GOT3 (cell line): ENCODE results near the gene CCRL2.
"Not testable (repeated sequence)": the region's sequence is repeated elsewhere in the genome, so short reads cannot be mapped to it uniquely, and the experiment has no call there.

ENCODE experiments used
- DNase-seq: peaks from one replicate; lab custom pipeline; 2025; ENCODE audit warnings: mixed read lengths; lab: John Stamatoyannopoulos, UW

The CCRL2 gene

GRCh38 chr3:46380471-46381221 is 26.4 kb upstream of the CCRL2 start:
- DNase-seq = no peak

DNA sequence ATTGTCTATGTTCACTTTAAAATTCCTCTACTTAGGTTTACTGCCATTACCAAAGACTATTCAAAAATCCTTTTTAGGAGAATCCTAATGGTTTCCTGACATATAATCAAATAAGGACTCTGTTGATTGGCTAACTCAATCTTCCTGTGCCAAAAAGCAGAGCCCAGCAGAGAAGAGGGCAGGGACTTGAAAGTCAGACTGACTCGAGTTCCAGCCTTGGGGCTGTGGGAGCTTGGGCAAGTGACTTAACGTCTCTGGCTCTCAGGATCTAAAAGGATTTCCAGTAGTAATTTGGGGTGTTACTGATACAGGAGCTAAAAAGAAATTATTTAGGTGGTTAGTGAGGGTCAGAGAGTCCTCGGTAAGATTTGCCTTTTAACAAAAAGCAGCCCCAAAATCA is 25.4 kb upstream of the CCRL2 start:
- no peak for DNase-seq

GRCh38 chr3:46383211-46383950 is 23.7 kb upstream of the CCRL2 start:
- no peak for DNase-seq

DNA sequence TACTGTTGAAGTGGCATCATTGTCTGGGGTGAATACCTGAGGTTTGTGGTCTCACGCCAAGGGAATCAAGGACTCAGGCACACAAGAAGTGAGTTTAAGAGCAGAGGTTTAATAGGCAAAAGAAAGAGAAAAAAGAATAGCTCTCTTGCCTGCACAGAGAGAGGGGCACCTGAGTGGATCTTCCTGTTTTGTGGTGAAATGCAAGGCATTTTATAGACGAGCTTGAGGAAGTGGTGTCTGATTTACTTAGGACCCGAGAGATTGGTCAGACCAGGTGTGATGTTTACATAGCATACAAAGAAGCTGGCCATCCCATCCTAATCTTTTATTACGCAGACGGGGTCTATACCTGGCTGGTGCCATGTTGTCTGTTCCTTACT is 23.1 kb upstream of the CCRL2 start:
- no peak for DNase-seq

- DNase-seq = no peak
Measured at GRCh38 chr3:46386205-46386604, 20.9 kb upstream of the CCRL2 start.

- not testable (repeated sequence) for DNase-seq
Measured at GRCh38 chr3:46388847-46389246, 18.2 kb upstream of the CCRL2 start.

DNA sequence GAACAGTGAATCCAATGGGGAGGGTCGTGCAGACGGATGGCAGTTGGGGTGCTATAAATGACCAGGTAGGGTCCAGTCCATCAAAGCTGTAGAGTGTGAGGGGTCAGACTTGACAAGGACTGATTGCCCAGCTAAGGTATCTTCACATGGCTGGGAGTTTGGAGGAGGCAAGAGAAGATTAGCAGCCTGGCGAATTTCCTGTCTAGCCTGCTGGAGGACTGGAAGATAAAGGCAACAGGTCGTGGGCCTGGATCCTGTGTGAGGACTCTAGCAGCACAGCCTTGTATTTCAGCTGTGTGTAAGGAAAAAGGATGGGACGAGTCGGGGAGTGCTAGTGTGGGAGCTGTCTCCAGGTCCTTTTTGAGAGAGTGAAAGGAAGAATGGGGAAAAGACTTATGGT is 17.8 kb upstream of the CCRL2 start:
- DNase-seq = no peak

GRCh38 chr3:46391526-46391925 is 15.5 kb upstream of the CCRL2 start:
- not testable (repeated sequence) for DNase-seq

DNA sequence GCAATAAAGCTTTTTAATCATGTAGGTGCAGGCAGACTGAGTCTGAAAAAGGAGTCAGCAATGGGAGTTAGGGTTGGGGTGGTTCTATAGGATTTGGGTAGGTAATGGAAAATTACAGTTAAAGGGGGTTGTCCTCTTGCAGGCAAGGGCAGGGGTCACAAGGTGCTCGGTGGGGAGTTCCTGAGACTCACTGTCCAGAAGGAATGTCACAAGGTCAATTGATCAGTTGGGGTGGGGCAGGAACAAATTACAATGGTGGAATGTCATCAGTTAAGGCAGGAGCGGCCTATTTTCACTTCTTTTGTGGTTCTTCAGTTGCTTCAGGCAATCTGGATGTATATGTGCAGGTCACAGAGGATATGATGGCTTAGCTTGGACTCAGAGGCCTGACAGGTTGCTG is 14.0 kb upstream of the CCRL2 start:
- no peak for DNase-seq

- no peak for DNase-seq
Measured at GRCh38 chr3:46393554-46394434, 13.3 kb upstream of the CCRL2 start.

- no peak for DNase-seq
Measured at GRCh38 chr3:46395210-46395661, 11.8 kb upstream of the CCRL2 start.

- DNase-seq = no peak
Measured at GRCh38 chr3:46395766-46396530, 11.1 kb upstream of the CCRL2 start.

GRCh38 chr3:46397111-46397510 is 9.9 kb upstream of the CCRL2 start:
- DNase-seq = no peak

DNA sequence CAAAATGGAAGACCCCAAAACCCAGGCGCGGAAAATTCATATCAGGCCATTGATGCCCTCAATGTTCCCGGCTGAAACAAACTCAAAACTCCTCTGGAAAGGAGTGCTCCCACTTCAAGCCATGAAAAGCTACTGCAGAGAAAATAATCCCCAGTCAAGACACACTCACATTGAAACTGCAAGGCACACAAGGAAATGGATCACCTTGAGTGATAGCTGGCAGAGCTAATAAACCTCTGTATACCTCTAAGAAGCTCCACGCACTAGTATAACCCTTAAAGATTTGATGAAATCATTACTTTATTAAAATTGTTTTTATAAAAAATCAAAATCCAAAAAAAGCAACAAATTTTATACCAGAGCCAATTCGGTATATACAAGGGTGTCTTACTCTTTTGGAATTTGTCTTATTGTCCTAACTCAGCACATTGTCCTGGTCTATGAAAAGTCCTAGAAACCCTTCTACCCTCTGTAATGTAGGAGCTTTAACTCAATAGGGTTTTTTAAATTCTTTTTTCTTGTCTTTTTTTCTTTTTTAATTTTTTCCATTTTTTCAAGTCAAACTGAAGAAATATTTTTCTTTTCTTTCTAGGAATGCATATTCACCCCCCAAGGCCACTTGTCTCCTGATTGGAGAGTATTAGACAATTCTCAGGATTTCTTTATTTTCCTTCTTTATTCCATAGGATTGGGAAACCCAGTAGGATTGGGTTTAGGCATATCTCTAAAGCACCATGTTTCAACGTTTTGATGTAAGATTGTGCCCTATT is 8.7 kb upstream of the CCRL2 start:
- no peak for DNase-seq

DNA sequence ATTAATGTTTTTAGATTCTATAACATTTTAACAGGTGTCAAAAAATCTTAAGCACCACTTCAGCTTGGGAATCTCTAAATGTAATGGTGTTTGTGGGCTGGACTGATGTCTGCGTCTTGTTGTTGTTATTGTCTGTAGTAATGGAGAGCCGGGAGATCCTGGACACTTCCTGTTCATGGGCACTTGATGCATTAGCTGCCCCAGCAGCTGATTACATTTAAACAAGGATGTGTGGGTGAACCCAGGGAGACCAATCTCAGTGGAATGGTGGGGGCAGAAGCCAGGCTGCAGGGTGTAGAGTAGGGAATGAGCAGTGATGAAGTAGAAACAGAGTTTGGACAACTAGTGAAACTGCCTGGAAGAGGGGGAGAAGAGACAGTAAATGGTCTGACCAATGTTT is 8.0 kb upstream of the CCRL2 start:
- DNase-seq = no peak

DNA sequence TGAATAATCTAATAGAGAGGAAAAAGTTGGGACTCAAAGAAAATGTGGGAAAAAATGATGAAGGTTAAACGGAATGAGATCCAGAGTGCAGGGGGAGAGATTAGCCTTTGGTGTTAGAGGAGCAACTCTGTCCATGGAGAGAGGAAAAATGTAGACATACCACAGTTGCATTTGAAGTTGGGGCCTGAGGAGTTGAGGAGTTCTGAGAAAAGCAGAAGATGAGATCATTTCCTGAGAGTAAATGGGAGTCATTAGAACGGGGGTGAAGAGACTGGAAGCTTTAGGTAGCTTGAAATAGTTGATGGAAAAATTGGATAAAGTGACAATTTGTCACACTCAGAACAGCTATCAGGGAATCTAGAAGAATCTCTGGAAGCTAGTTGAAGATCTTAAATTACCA is 7.5 kb upstream of the CCRL2 start:
- DNase-seq = no peak

DNA sequence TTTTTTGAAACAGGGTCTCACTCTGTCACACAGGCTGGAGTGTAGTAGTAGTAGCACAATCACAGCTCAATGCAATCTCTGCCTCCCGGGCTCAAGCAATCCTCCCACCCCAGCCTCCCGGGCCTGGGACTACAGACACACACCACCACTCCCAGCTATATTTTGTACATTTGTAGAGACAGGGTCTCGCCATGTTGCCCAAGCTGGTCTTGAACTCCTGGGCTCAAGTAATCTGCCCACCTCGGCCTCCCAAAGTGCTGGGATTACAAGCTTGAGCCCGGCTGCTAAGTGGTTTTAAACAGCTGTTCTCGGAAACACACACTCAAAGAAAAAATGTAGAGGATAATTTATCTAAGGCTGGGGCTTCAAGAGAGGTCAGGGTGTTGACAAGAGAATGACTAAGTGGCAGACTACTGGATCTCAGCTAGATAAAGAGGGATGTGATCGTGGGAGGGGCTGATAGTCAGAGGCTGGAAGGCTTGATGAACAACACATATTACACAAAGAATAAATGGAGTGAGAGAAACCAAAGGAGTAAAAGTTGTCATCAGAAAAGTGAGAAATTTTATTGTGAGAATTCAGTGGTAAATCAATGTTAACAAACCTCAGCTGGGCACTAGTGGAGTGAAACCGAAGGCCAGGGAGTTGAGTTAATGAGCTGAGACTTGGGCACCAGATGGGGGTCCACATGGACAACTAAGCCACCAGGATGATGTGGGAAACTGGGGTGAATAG is 6.9 kb upstream of the CCRL2 start:
- no peak for DNase-seq

DNA sequence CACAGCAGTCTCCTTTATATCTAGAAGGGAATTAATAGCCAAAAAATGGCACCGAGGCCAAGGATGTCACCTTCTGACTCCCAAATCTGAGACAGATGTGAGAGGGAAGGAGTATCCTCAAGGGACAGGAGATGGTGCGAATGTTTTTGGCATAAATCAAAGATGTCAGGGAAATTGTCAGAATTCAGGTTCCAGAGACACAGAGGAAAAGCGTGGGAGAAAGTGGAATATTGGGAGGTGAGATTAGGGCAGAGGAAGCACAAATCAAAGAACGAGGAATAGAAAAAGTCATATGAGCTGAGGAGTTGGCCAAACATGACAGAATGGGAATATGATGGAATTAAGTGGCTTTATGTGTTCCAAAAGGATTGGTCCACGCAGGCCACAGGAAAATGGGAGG is 6.2 kb upstream of the CCRL2 start:
- DNase-seq = no peak

DNA sequence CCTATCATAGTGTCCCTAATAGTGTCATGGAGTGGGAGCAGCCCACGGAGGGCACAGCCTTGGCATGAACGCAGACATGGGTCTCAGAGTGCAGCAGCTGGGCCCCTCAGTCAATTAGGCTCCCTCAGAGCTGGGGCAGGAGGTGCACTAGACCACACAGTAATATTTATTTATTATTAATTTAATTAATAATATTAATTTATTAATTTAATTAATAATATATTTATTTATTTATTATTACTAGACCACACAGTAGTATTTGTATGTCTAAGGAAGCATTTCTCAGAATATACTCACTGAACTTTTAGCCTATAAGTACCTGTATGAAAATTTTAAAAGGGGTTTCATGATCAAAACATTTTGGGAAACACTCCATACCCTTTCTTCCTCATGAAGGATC is 5.5 kb upstream of the CCRL2 start:
- DNase-seq = no peak

- not testable (repeated sequence) for DNase-seq
Measured at GRCh38 chr3:46402902-46403301, 4.2 kb upstream of the CCRL2 start.
